GM20431 (cell line): ENCODE measurements around the gene TSTD2.
"Not testable (repeated sequence)": the region's sequence is repeated elsewhere in the genome, so short reads cannot be mapped to it uniquely, and the experiment has no call there.

Experiments used
- in situ Hi-C: fragments of 300-500 bp; cut with MseI, MboI; formaldehyde crosslinking; loops from one replicate; pipeline ENCODE4 v1.15.0; 2020; ENCODE audit warnings: low sequenced_read_pairs; ENCODE audit not compliant: unreplicated experiment

The TSTD2 gene

DNA sequence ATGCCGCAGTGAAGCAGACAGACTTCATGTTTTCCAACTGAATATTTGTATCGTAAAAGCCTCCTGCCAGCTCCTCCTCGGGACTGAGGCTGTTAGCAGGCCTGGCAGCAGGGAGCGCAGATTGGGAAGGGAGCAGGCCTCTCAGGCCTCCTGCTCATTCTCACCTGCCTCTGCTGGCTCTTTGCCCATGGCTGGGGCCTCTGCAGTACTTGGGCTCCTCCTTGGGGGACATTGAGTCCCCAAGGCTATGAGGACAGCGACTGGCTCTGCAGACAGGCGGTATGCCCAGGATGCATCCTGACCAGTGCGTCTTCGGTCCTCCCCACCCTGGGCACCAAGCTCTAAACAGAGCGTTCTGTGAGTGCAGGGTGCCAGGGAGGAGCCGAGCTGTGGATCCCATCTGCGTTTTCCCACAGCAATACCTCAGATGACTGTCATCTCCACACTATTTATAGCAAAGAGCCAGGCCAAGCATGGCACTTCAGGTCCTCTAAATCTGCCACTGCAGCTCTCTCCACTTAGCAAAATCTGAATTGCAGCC lies 38.7 kb downstream of the TSTD2 start:
- in situ Hi-C loops, result no loop called here

DNA sequence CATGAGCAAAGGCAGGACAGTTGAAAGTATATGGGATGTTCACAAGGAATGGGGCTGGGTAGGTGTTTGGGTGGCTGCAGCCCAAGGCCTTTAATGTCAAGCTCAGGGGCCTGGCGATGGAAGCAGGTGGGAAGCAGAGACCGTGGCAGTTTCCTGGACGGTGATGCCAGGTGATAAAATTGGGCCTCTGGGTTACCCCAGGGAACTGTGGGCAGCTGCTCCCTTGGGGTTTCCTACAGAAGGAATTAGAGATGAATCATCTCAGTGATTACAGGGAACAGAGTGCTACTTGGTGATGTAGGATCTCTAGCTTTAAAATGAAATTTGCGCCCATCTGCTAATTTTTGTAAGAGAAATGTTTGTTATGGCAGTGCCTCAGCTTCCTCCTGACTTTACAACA lies 39.2 kb downstream of the TSTD2 start:
- in situ Hi-C loops, result no loop called here

DNA sequence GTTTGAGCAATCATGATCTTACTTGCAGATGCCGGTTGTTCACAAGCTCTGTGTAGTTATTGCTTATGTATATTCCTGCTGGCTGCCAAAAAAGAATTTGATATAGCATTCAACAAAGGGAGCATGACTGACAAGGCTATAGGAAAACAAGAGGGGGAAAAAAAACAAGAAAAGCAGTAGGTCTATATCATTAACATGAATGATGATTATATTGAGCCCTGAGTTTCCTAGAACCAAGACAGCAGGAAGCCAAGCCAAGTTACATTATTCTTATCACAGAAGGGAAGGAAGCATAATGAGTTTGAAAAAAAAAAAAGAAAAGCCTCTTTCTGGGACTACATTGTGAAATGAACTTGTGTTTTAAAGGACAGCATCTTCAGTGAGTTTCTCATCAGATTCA lies 41.0 kb downstream of the TSTD2 start:
- in situ Hi-C loops, result no loop called here

DNA sequence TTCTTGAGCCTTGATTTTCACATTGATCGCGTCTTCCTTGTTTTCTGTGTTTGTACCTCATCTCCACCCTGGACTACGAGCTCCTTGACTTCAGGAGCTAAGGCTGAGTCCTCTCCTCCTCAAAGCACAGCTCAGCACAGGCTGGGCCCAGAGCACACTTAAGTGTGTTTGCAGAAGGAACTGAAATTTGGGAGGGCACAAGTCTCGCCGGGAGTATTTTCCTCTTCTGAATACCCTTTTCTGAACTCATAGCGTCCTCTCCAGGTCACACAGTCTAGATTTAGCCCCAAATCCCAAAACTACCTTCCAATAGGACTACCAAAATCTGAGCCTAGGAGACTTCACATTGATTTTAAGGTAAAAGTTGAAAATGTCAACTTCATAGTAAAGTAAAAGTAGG lies 41.6 kb downstream of the TSTD2 start:
- in situ Hi-C loops, result no loop called here

DNA sequence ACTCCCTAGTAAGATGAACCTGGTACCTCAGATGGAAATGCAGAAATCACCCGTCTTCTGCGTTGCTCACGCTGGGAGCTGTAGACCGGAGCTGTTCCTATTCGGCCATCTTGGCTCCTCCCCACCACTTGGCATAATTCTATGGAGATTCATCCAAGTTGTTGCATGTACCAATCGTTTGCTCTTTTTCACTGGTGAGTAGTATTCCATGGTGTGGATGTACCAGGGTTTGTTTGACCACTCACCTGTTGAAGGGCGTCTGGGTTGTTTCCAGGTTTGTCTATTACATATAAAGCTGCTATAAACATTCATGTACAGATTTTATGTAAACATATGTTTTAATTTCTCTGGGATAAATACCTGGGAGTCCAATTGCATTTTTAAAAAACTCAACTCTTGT lies 46.3 kb downstream of the TSTD2 start:
- in situ Hi-C loops, result not testable (repeated sequence)

DNA sequence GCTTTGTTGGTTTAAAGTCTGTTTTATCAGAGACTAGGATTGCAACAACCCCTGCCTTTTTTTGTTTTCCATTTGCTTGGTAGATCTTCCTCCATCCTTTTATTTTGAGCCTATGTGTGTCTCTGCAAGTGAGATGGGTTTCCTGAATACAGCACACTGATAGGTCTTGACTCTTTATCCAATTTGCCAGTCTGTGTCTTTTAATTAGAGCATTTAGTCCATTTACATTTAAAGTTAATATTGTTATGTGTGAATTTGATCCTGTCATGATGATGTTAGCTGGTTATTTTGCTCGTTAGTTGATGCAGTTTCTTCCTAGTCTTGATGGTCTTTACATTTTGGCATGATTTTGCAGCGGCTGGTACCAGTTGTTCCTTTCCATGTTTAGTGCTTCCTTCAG lies 48.4 kb downstream of the TSTD2 start:
- in situ Hi-C loops, result not testable (repeated sequence)

DNA sequence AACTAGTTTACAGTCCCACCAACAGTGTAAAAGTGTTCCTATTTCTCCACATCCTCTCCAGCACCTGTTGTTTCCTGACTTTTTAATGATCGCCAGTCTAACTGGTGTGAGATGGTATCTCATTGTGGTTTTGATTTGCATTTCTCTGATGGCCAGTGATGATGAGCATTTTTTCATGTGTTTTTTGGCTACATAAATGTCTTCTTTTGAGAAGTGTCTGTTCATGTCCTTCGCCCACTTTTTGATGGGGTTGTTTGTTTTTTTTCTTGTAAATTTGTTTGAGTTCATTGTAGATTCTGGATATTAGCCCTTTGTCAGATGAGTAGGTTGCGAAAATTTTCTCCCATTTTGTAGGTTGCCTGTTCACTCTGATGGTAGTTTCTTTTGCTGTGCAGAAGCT lies 51.6 kb downstream of the TSTD2 start:
- in situ Hi-C loops, result not testable (repeated sequence)

DNA sequence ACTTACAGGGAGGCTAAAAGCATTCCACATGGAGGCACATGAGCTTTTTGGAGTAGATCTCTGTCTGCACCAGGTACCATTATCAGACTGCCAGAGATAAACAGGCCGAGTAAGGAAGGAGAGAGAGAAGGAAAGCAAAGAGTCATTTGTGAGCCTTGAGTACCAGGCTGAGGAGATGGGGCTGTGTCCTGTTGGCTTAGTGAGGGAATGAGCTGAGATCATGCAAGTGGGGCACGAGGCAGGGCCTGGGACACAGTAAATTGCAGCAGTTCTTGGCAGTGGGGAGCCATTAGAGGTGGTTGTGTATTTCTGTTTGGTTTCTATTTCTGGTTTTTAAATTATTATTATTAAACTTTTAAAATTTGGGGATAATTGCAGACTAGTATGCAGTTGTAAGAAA lies 53.3 kb downstream of the TSTD2 start:
- in situ Hi-C loops, result no loop called here

DNA sequence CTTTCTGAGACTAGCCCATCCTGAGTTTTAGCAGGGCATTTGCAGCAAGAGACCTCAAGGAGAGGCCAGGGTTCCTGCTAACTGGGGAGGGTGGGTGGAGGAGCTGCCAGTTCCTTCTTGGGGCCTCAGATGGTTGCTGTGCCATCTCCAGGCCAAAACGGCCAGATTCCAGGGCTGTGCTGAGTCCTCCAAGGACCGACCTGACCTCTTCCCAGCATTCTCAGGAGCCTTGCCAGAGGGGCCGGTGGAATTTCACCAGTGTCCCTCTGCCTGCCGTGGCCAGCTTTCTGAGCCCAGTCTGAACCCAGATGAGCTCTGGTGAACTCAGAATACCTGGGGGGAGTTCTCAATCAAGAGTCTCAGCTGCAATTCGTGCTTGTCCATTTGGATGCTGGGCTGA lies 54.3 kb downstream of the TSTD2 start:
- in situ Hi-C loops, result no loop called here

DNA sequence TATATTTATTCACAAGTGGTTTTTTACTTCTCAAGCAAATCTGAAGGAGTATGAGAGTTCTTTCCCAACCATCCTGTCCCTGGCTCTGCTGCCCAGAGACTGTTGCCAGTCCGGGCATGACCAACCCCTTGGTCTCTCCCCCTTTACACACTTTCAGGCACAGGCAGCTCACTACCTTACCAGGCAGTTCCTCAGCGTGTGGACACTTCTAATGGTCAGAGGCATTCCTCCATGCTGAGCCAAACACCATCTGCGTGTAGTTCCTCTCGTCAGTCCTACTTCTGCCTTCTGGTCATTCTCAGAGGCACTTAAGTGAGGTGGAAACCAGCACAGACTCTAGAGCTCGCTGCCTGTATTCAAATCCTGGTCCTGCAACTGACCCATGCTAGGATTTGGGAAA lies 56.1 kb downstream of the TSTD2 start:
- in situ Hi-C loops, result no loop called here

DNA sequence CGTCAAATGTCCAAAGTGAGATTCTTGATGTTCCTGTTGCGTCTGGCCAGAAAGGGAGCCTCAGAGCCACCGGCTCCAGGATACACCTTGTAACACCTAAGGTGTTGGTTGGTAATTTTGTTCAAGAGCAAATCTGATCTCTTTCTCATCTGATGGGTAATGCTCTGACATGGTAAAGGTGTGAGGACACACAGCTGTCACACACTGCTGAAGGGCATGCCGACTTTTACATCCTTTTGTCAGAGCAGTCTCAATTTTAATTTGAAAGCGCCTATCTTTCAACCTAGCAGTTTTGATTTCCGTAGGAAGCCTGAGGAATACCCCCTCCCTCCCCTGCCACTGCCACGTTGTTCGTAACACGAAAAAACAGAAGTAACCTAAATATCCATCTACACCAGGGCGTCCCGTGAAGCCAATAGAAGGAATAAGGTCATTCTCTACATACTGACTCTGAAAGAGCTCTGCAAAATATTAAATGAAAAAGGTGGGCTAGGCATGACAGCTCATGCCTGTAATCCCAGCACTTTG lies 57.4 kb downstream of the TSTD2 start:
- in situ Hi-C loops, result no loop called here

DNA sequence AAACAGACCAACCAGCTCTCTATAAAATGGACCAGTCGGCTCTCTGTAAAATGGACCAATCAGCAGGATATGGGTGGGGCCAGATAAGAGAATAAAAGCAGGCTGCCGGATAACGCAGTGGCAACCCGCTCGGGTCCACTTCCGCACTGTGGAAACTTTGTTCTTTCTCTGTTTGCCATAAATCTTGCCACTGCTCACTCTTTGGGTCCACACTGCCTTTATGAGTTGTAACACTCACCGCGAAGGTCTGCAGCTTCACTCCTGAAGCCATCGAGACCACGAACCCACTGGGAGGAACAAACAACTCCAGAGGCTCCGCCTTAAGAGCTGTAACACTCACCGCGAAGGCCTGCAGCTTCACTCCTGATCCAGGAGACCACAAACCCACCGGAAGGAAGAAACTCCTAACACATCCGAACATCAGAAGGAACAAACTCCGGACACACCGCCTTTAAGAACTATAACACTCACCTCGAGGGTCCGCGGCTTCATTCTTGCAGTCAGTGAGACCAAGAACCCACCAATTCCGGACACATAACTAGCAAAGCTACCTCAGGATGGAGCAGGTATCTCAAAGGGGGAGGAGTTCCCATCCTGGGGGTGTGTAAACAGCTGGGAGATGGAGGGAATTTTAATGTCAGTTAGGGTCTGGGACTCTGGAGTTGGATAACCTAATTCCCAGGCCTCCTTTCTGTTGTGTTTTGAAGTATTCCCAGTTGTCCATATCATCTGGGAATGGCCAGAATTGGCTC lies 58.1 kb downstream of the TSTD2 start:
- in situ Hi-C loops, result not testable (repeated sequence)

DNA sequence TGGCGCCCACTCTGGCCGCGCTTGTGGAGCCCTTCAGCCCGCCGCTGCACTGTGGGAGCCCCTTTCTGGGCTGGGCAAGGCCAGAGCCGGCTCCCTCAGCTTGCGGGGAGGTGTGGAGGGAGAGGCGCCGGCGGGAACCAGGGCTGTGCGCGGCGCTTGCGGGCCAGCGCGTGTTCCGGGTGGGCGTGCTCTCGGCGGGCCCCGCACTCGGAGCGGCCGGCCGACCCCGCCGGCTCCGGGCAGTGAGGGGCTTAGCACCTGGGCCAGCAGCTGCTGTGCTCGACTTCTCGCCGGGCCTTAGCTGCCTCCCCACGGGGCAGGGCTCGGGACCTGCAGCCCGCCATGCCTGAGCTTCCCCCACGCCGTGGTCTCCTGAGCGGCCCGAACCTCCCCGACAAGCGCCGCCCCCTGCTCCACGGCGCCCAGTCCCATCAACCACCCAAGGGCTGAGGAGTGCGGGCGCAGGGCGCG lies 59.0 kb downstream of the TSTD2 start:
- in situ Hi-C loops, result not testable (repeated sequence)

DNA sequence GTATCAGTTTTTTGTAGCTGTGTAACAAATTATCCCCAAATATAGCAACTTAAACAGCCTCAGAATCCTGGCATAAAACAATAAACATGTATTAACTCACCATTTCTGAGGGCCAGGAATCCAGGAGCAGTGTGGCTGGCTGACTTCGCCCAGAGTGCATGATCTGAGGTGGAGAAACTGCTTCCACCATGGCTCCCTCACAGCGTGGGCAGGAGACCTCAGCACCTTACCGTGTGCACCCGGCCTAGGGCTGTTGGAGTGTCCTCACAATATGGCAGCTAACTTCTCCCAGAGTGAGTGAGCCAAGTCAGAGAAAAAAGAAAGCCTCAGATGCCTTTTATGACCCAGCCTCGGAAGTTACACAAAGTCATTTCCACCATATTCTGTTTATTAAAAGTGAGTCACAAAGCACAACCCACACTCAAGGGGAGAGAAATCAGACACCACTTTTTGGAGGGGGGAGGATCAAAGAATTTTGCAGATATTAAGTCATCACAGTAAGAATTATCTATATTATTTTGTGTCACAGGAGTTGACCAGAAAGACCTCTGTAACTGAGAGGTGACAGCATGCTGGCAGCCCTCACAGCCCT lies 59.6 kb downstream of the TSTD2 start:
- in situ Hi-C loops, result no loop called here

DNA sequence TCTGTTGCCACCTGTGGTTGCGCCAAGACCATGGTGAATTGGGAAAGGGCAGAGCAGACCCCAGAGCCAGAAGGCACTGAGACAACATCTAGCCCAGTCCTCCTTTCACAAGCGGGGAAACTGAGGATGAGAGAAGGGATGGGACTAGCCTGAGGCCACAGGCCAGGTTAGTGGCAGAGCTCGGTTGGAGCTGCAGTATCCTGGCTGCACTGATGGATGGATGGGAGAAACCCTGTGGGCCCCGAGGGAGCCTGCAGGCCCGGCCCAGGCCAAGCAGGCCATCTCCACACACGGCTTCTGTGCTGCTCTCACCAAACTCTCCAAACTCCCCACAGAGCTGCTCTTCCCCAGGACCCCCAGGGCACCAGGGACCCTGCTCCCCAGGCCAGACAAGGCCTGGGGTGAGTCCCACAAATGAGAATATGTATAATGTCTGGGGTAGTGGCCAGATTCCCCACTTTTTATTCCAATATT lies 60.2 kb downstream of the TSTD2 start:
- in situ Hi-C loops, result no loop called here

DNA sequence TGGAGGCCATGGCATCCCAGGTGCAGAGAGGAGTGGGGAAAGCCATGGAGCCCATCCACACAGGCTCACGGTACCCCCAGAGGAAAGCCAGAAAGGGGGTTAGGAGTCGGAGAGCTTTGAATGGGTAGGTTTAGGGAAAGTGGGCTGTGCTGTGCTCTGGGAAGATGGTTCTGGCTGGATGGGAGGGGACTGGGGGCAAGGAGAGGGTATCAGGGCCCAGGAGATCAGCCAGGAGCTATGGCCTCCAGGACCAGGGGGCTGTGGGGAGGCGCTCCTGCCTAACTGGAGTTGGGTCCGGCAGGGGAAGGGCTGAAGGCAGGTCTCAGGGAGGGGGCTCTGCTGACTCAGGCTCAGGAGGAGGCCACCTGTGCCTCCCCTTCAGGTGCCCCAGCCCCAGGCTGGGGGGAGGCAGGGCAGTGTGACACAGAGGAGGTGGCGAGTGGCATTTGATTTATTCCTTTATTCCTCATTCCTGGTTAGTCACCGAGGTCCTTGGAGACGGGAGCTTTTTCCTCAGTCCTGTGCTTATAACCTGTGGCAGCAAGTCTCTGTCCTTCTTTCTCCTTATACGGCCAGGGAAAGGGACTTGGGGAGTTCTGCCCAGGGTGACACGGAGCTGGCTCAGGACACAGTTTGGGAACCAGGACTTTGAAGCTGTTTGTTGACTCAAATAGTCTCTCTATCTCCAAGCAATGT lies 60.8 kb downstream of the TSTD2 start:
- in situ Hi-C loops, result no loop called here

DNA sequence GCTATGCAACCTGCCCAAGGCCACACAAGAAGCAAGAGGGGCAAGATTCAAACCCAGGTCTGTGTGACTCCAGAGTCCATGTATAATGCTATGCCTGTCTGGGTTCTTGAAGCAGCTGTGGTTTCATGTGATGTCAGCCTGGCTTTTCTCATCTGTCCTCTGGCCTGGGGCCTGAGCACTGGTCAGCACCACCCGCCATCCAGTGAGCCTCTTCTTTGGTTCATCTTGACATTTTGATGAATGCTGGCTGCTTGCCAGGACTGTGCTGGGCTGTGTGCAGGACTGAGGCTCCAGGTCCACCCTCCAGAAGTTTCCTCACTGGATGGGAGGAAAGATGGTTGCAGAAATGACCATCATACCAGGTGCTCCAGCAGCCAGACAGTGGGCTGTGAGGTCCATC lies 61.5 kb downstream of the TSTD2 start:
- in situ Hi-C loops, result no loop called here

DNA sequence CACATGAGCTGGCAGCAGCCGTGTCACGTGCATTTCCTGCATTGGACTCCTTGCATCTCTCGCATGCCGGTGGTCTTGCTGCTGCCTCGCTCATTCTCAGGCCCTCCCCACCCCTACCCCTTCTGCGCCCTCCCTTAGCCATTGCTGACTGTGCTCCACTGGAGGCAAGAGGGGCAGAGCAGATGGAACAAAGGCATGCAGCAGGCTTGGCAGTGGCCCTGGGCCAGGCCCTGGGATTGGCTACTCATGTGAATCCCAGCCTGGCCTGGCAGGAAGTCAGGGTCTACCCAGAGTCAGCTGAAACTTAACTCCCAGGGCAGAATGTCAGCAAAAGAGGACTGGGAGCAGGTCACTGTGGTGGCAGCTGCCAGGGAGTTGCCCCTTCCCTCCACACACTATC lies 62.3 kb downstream of the TSTD2 start:
- in situ Hi-C loops, result no loop called here

DNA sequence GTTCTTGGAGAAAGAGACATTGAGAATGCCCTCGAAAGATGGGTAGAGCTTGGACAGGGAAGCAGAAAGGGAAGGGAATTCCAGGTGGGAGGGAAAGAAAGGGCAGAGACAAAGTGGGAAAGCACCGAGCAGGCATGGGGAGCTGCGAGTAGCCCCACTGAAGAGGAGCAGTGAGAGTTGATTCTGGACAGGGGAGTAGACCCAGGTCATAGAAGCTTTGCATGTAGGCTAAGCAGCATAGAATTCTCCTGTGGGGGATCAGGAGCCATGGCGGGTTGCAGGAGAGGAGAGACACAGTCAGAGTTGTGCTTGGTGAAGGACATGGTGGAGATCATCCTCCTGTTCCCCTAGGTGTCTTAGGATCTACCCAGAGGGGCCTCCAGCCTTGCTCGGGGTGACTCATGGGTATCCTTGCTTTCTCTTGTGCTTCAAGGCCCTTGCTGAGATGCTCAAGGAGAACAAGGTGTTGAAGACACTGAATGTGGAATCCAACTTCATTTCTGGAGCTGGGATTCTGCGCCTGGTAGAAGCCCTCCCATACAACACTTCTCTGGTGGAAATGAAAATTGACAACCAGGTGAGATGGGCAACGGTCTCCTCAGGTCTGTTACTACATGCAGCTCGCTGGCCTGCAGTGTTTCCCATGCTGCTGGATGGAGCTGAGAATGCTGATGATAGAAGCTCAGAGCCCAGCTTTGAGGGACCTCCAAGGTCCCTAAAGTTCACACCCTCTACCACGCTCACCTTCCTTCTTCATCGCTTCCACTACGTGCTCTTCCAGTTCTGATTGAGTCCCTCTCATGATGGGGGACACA lies 64.5 kb downstream of the TSTD2 start:
- in situ Hi-C loops, result no loop called here

DNA sequence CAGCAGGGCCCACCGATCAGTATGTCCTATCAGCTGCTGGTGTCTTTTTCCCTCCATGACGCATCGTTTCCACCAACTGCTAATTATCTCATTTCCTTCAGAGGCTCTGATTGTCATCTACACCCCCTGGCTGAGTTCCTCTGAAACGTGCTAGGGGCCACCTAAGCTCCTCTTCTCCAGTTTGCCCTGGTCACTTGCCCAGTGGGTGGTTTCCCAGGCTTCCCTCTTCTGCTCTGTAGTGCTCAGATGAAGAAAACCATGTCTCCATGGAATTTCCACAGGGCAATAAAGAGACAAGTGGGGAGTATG lies 65.3 kb downstream of the TSTD2 start:
- in situ Hi-C loops, result no loop called here
